H9 (cell line): ENCODE measurements around the gene TRPM3. TPM values are rescaled to one million over a fixed set of nuclear protein-coding genes. Genes with fewer than 3 reads are reported as not detected.

Experiments
- DNase-seq: peaks from one replicate; pipeline ENCODE4 v3.0.0-alpha.2; 2017
- H2AFZ ChIP-seq: one replicate; pipeline ENCODE4 v1.6.1; 2013; ENCODE audit warnings: mild to moderate bottlenecking, low read length, control low read depth, moderate library complexity
- H2AK5ac ChIP-seq: 2 replicates; pipeline ENCODE4 v1.6.1; 2013; ENCODE audit warnings: low read length, control low read depth, mixed read lengths; ENCODE audit not compliant: insufficient read length
- H2BK120ac ChIP-seq: one replicate; pipeline ENCODE4 v1.6.1; 2013; ENCODE audit warnings: low read depth, mild to moderate bottlenecking, low read length, control low read depth, inconsistent platforms; ENCODE audit not compliant: poor library complexity, severe bottlenecking
- H2BK12ac ChIP-seq: 2 replicates; pipeline ENCODE4 v1.6.1; 2013; ENCODE audit warnings: low read length, control low read depth, mixed read lengths, low read depth; ENCODE audit not compliant: insufficient read length
- H2BK15ac ChIP-seq: 2 replicates; pipeline ENCODE4 v1.6.1; 2013; ENCODE audit warnings: low read depth, low read length, control low read depth
- H2BK20ac ChIP-seq: one replicate; pipeline ENCODE4 v1.6.1; 2013; ENCODE audit warnings: low read depth, mild to moderate bottlenecking, low read length, control low read depth, inconsistent platforms; ENCODE audit not compliant: poor library complexity, severe bottlenecking
- H2BK5ac ChIP-seq: 2 replicates; pipeline ENCODE4 v1.6.1; 2013; ENCODE audit warnings: low read length, control low read depth, mixed read lengths; ENCODE audit not compliant: insufficient read length
- H3K14ac ChIP-seq: 2 replicates; pipeline ENCODE4 v1.6.1; 2013; ENCODE audit warnings: low read length, control low read depth; ENCODE audit not compliant: insufficient read depth
- H3K18ac ChIP-seq: 2 replicates; pipeline ENCODE4 v1.6.1; 2013; ENCODE audit warnings: low read depth, mild to moderate bottlenecking, mixed read lengths, low read length, control low read depth; ENCODE audit not compliant: insufficient read length
- H3K23ac ChIP-seq: 2 replicates; pipeline ENCODE4 v1.6.1; 2013; ENCODE audit warnings: low read length, control low read depth, mixed read lengths, low read depth; ENCODE audit not compliant: insufficient read length
- H3K23me2 ChIP-seq: 2 replicates; pipeline ENCODE4 v1.6.1; 2013; ENCODE audit warnings: low read depth, mild to moderate bottlenecking, mixed read lengths, low read length, control low read depth; ENCODE audit not compliant: insufficient read length, poor library complexity, severe bottlenecking
- H3K27ac ChIP-seq: 2 replicates; pipeline ENCODE4 v1.5.1; 2013; ENCODE audit warnings: low read length, control low read depth, mixed read lengths, low read depth; ENCODE audit not compliant: insufficient read length
- H3K27me3 ChIP-seq: 2 replicates; pipeline ENCODE4 v1.6.1; 2013; ENCODE audit warnings: low read length, control low read depth, inconsistent platforms; ENCODE audit not compliant: insufficient read depth
- H3K4ac ChIP-seq: 2 replicates; pipeline ENCODE4 v1.6.1; 2013; ENCODE audit warnings: low read depth, mild to moderate bottlenecking, control low read depth, inconsistent platforms, low read length, moderate library complexity
- H3K4me1 ChIP-seq: 2 replicates; pipeline ENCODE4 v1.6.1; 2013; ENCODE audit warnings: low read length, control low read depth, inconsistent platforms; ENCODE audit not compliant: insufficient read depth
- H3K4me2 ChIP-seq: 2 replicates; pipeline ENCODE4 v1.6.1; 2013; ENCODE audit warnings: low read length, control low read depth, mixed read lengths; ENCODE audit not compliant: insufficient read length, insufficient read depth
- H3K56ac ChIP-seq: 2 replicates; pipeline ENCODE4 v1.6.1; 2013; ENCODE audit warnings: low read depth, mild to moderate bottlenecking, mixed read lengths, low read length, control low read depth; ENCODE audit not compliant: insufficient read length
- H3K79me1 ChIP-seq: 2 replicates; pipeline ENCODE4 v1.6.1; 2013; ENCODE audit warnings: low read depth, mild to moderate bottlenecking, moderate library complexity, low read length, control low read depth, inconsistent platforms; ENCODE audit not compliant: insufficient read depth, poor library complexity, severe bottlenecking
- H3K79me2 ChIP-seq: 2 replicates; pipeline ENCODE4 v1.6.1; 2013; ENCODE audit warnings: low read length, control low read depth, inconsistent platforms; ENCODE audit not compliant: insufficient read depth
- H3K9ac ChIP-seq: 2 replicates; pipeline ENCODE4 v1.6.1; 2013; ENCODE audit warnings: low read length, control low read depth, mixed read lengths; ENCODE audit not compliant: insufficient read length; ENCODE audit errors: extremely low read depth
- H3K9me3 ChIP-seq: one replicate; pipeline ENCODE4 v1.6.1; 2013; ENCODE audit warnings: low read depth, low read length, inconsistent platforms; ENCODE audit not compliant: control insufficient read depth
- H3T11ph ChIP-seq: one replicate; pipeline ENCODE4 v1.6.1; 2013; ENCODE audit warnings: mild to moderate bottlenecking, low read length, control low read depth, inconsistent platforms
- H4K20me1 ChIP-seq: one replicate; pipeline ENCODE4 v1.6.1; 2013; ENCODE audit not compliant: control insufficient read depth, insufficient read length, insufficient read depth
- H4K5ac ChIP-seq: 2 replicates; pipeline ENCODE4 v1.6.1; 2013; ENCODE audit warnings: low read depth, mild to moderate bottlenecking, mixed read lengths, low read length, control low read depth; ENCODE audit not compliant: insufficient read length
- H4K8ac ChIP-seq: replicated peaks from 2 replicates; pipeline ENCODE4 v1.6.1; 2013; ENCODE audit warnings: low read length, control low read depth, mixed read lengths, low read depth; ENCODE audit not compliant: insufficient read length
- H4K91ac ChIP-seq: 2 replicates; pipeline ENCODE4 v1.6.1; 2013; ENCODE audit warnings: low read depth, mild to moderate bottlenecking, moderate library complexity, mixed read lengths, low read length, control low read depth; ENCODE audit not compliant: insufficient read length
- H3K27ac Mint-ChIP-seq, 3 experiments: 2 replicates in 2 of 3; 3 replicates in 1 of 3; pipeline ENCODE4 v1.8.0; 2020 to 2021; ENCODE audit warnings: mixed read lengths in 3 of 3, mild to moderate bottlenecking in 1 of 3, moderate library complexity in 1 of 3
- H3K27me3 Mint-ChIP-seq: 2 replicates; pipeline ENCODE4 v1.8.0; 2021; ENCODE audit warnings: low read depth, mild to moderate bottlenecking, moderate library complexity, mixed read lengths
- H3K36me3 Mint-ChIP-seq, 3 experiments: 2 replicates in 2 of 3; 3 replicates in 1 of 3; pipeline ENCODE4 v1.8.0; 2020 to 2021; ENCODE audit warnings: low read depth in 3 of 3, mixed read lengths in 3 of 3; ENCODE audit not compliant: insufficient read depth in 1 of 3
- H3K4me1 Mint-ChIP-seq, 2 experiments: 2 replicates each; pipeline ENCODE4 v1.8.0; 2020; ENCODE audit warnings: mixed read lengths in 2 of 2
- H3K4me3 Mint-ChIP-seq, 2 experiments: 2 replicates in 1 of 2; 3 replicates in 1 of 2; pipeline ENCODE4 v1.8.0; 2020 to 2021; ENCODE audit warnings: mild to moderate bottlenecking in 2 of 2, mixed read lengths in 2 of 2, moderate library complexity in 1 of 2
- H3K9me3 Mint-ChIP-seq, 2 experiments: 2 replicates in 1 of 2; 3 replicates in 1 of 2; pipeline ENCODE4 v1.8.0; 2020; ENCODE audit warnings: mild to moderate bottlenecking in 2 of 2, mixed read lengths in 2 of 2, moderate library complexity in 1 of 2
- CTCF ChIP-seq: fragments of 200-600 bp; sonication (generic); conservative IDR thresholded peaks from 3 replicates; pipeline ENCODE4 v1.8.0; 2021; ENCODE audit warnings: antibody characterized with exemption, mild to moderate bottlenecking
- WGBS: extraction: QIAGEN DNeasy Blood & Tissue Kit; methylation state at CpG from one replicate; pipeline ENCODE4 v1.1.7; 2013; ENCODE audit warnings: missing lambda C conversion rate, low lambda C conversion rate, mixed read lengths; ENCODE audit not compliant: insufficient read length; ENCODE audit errors: extremely low coverage; 5-methylcytosine and 5-hydroxymethylcytosine counted together
- total RNA-seq: library from RNA; stranded (reverse); gene quantifications from 2 replicates; pipeline ENCODE4 v1.2.1, GENCODE V29; 2021

The TRPM3 gene
- total RNA-seq, 1 experiment from 2014 or later: 10.3 TPM

DNA sequence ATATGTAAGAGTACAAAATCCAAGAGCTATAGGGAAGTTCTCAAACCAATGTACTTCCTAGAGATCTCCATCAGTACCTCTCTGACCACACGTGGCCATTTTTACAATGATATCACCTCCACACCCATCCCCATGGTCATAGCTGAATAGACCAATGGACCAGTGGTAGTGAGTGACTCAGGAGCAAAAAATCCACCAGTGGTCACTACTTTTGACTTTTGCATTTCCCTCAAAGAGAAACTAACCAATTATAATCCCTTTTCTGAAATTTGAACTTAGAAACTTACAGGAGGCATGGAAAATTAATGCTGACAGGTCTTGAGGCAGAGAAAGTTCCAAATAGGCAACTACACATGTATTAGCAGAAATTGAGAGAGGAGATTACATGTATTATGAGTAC, 238.4 kb downstream of the TRPM3 start:
- no peak overlapping the region for H2BK15ac ChIP-seq
- no peaks in the 10 kb centered on the region for H3K23me2 ChIP-seq
- H3K4me1 ChIP-seq: peaks cover 3% of the 10 kb centered on the region; the same call in 1 of the 2 replicates
- H2BK12ac ChIP-seq: no peak overlapping the region
- no peaks in the 10 kb centered on the region for H3K79me1 ChIP-seq
- no peak for DNase-seq
- no peaks in the 10 kb centered on the region for H3K79me2 ChIP-seq
- H3K4ac ChIP-seq: no peak overlapping the region
- no peak overlapping the region for H3T11ph ChIP-seq
- H3K14ac ChIP-seq: no peak overlapping the region
- H2BK120ac ChIP-seq: no peak overlapping the region
- TF ChIP-seq CTCF: no peak
- Mint-ChIP-seq H3K9me3 (no peaks in the 10 kb centered on the region), H3K4me3 (no peak overlapping the region), H3K27me3 (no peaks in the 10 kb centered on the region), H3K36me3 (no peaks in the 10 kb centered on the region), H3K4me1 (peaks cover 9 to 20% of the 10 kb centered on the region in 2 experiments), H3K27ac (no peak overlapping the region)
- no peak overlapping the region for H2BK5ac ChIP-seq
- H4K8ac ChIP-seq: no peak overlapping the region
- no peaks in the 10 kb centered on the region; the same call in 1 of the 2 replicates for H3K27me3 ChIP-seq
- H3K9ac ChIP-seq: no peak overlapping the region
- H3K56ac ChIP-seq: no peak overlapping the region
- no peaks in the 10 kb centered on the region for H3K9me3 ChIP-seq
- H2AK5ac ChIP-seq: no peak overlapping the region
- no peak overlapping the region for H3K23ac ChIP-seq
- no peak overlapping the region for H2AFZ ChIP-seq
- H2BK20ac ChIP-seq: no peak overlapping the region
- no CpG with 5 or more reads among the region's 1 CpG for WGBS
- H3K27ac ChIP-seq: no peak overlapping the region
- no peak overlapping the region for H3K4me2 ChIP-seq
- no peak overlapping the region for H3K18ac ChIP-seq
- no peak overlapping the region for H4K5ac ChIP-seq
- no peak overlapping the region for H4K91ac ChIP-seq
- no peaks in the 10 kb centered on the region for H4K20me1 ChIP-seq
